ENCODE measurements around the gene MT1E.
"Not testable (repeated sequence)": the region's sequence is repeated elsewhere in the genome, so short reads cannot be mapped to it uniquely, and the experiment has no call there.

Gene MT1E

DNA sequence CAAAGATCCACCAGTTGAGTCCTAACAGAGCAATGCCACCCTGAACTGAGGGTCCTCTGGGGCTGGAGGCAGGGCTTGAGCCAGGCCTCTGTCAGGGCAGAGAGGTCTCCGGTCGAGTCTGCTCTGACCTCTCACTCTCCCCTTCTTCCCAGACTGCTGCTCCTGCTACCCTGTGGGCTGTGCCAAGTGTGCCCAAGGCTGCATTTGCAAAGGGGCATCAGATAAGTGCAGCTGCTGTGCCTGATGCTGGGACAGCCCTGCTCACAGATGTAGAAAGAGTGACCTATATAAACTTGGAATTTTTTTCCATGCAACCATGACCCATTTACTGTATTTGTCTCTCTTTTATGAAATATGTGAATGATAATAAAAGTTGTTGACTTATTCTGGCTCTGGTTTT, 23.7 kb downstream of the MT1E start:
- DNase-seq = no peak

DNA sequence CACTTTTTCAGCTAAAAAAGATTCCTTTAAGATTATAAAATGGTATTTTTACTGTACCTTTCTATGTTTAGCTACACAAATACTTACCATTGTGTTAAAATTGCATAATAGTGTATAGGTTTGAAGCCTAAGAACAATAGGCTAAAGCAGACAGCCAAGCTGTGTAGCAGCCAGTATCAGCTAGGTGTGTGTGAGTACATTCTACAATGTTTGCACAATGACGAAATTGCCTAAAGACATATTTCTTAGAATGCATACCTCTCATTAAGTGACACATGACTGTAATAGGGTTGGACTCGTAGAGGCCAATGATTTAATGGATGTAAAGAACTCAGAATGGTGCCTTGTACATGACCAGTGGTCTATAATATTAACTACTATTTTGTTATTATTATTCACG, 24.2 kb downstream of the MT1E start:
- DNase-seq = no peak

DNA sequence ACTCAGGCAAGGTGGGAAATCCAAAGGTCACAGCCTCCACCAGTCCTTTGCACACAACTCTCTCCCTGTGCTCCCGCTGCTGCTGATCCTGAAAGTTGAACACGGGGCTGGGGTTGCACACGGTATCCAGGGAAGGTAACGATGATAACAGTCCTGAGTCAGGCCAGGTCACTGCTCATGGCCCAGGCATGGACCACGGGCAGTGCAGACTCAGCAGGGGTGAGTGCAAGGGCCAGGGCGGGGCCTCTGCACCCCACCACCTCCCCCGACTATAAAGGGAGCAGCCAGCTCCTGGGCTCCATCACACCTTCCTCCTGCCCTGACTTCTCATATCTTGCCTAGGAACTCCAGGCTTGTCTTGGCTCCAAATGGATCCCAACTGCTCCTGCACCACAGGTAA, 26.0 kb downstream of the MT1E start, which contains the start of gene MT1B:
TSS of gene MT1B (plus strand) at position 301 of the 400 bp plus-strand sequence. CDS start at position 369, 68 bp downstream.
- DNase-seq = no peak

DNA sequence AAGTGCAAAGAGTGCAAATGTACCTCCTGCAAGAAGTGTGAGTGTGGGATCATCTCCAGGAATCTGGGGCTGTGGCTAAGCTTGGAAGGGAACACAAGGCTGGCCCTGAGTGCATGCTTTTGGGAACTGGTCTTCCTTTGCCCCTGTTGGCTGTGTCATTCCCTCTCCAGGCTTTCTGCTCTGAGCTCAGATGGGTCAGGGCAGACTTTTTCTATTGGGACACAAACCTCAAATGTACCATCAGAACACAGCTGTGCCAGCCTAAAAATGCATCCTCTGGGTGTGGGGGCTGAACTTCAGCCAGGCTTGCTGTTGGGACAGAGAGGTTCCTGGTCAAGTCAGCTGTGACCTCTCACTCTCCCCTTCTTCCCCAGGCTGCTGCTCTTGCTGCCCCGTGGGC, 27.0 kb downstream of the MT1E start:
- no peak for DNase-seq

DNA sequence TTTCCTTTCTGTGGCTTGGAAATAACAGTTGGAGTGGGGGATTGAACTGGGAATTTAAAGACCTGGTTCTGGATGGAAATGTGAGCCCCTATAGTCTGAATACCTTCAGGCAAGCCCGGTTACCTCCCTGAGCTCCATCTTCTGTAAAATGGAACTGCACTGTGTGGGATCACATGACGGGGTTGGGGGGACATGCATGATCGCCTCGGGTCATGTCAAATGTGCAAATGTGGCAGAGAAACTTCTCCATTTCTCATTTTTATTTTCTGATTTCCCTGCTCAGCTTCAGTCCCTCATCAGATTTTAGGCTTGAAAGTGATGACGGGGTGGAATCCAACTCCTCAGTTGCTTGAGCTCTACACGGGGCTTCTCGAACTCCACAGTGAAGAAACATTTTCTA, 27.6 kb downstream of the MT1E start:
- DNase-seq = no peak

DNA sequence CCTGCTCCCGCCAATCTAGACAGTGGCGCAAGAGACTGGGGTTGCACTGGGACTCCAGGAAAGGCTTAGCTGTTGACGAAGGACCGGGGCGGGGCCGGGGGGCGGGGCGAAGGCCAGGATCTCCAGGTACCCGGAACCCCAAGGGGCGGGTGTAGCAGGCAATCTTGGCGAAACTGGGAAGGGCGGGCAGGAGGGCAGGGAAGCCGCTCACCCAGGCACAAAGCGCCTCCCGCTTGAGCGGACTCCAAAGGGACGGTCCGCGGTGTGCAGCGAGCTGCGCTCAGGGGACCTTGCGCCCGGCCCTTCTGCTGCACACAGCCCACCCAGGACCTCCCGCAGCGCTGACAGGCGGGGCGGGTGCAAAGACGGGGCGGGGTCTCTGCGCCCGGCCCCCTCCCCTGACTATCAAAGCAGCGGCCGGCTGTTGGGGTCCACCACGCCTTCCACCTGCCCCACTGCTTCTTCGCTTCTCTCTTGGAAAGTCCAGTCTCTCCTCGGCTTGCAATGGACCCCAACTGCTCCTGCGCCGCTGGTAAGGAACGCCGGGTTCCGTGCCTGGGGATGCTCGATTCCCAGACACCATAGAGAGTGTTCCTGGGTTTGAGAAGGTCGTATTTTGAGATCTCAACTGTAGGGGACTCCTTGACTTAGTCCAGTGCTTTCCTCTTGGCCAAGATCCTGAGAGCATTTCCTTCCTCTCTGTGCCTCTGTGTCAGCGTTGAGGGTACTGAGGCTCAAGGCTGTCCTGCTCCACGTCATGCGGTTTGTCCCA, 32.2 kb downstream of the MT1E start, which contains the start of gene MT1F:
TSS of gene MT1F (plus strand) at position 405 of the 772 bp plus-strand sequence. CDS start at position 505, 100 bp downstream.
- DNase-seq = peak; percentile 28

DNA sequence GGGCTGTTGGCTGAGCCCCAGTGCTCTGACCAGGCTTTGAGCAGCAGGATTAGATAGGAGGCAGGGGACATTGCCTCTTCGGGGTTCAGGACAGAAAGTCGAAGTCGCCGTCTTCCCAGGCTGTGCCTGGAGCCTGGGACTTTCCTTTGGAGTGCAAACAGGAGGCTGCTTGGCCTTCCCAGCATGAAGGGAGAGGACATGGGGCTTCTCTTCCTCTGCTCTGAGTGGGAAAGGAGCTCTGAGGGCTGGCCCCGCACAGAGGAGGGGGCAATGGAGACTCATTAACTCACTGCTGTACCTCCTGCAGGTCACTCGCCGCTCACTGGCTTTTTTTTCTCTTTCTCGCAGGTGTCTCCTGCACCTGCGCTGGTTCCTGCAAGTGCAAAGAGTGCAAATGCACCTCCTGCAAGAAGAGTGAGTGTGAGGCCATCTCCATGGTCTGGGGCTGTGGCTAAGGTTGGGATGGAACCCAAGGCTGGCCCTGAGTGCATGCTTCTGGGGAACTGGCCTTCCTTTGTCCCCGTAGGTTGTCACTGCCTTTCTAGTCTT, 32.8 kb downstream of the MT1E start:
- DNase-seq = no peak

DNA sequence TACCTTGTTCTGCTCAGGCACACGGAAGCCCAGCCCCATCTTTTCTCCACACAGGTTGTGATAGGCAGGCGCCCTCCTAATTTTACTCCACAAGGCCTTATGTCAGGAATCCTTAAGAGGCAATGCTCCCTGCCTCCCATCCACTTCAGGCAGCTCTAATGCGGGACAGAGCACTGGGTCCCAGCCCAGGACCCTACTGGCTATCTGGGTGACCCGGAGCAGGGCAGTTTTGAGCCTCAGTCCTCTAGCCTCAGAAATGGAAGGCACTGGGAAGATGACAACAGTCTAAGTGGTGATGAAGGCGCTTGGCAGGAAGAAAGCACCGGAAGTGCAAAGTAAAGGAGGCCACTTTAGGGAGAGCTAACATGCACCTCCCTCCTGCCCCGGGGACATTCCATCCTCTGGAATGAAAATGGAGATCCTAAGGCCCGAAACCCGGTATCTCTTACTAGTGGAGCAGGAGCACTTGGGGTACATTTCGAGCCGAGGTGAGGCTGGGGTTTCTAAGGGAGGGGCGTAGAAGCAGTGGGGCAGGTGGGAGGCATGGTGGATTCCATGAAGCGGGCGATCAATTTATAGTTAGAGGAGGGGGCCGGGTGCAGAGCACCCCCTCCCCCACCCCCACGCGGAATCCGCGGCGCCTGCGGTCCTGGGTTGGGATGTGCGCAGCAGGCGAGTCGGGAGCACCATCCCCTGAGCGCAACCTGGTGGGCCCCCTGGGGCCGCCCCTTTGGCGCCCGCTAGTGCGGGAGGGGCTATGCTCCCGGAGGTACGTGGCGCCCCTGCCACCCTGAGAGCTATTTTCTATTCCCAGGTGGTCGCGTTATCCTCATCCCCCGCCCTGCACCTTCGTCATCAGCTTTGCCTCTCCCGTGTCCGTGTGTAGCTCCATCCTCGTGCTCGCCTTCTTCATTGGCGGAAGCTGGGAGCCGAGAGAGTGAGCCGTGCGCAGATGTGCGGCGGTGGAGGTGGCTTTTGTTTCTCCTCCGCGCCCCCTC, 37.1 kb downstream of the MT1E start:
- no peak for DNase-seq

DNA sequence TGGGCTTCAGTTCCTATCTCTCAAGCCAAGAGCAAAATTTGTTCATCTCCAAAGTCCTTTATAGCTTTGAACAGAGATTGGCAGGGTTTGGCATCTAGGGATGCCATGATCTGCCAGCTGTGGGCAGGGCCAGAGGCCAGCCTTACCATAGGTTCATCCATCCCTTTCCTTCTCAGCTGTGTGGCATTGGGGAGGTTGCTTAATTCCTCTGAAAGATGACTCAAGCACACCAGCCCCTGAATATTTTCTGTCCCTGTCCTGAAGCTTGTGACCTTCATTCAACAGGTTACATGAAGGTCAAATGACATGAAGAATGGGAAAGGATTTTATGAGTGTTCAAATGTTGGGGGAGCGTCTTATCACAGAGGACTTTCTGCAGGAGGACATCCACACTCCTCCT, 38.9 kb downstream of the MT1E start:
- no peak for DNase-seq

DNA sequence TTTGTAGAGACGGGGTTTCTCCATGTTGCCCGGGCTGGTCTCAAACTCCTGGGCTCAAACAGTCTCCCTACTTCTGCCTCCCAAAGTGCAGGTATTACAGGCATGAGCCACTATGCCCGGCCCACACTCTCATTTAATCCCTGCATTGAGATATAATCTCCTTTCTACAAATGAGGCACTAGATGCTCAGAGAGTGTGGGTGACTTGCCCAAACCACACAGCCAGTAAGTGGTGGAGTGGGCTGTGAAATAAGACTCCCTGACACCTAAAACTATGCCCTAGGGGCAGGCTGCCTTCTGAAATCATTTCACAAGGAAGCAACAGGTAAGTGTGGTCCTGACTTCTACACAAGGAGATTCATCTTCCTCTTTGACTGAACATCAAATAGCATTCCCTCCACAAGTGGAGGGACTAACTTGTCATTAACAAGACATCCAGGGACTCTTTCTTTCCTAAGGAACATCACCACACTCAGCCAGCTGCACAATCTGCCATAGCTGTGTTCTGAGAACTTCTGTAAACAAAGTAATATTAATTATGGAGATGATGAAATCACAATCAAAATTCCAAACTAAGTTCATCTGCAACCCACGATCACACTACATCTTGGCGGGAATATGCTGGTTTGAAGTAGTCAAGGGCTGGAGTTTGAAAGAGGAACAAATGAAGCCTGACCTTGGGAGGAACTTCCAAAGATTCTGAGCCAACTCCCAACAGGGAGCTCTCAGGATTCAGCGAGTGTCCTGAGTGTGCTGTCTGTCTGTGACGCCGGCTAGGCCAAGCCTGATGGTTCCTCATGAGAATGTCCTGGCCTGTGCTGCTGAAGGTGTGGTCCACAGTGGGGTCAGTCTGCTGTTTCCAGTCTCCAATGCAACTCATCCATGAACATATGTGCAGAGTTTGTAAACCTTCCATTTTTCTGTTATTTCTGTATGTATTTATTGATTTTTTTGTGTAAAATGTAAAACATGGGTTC, 40.0 kb downstream of the MT1E start:
- DNase-seq = not testable (repeated sequence)

DNA sequence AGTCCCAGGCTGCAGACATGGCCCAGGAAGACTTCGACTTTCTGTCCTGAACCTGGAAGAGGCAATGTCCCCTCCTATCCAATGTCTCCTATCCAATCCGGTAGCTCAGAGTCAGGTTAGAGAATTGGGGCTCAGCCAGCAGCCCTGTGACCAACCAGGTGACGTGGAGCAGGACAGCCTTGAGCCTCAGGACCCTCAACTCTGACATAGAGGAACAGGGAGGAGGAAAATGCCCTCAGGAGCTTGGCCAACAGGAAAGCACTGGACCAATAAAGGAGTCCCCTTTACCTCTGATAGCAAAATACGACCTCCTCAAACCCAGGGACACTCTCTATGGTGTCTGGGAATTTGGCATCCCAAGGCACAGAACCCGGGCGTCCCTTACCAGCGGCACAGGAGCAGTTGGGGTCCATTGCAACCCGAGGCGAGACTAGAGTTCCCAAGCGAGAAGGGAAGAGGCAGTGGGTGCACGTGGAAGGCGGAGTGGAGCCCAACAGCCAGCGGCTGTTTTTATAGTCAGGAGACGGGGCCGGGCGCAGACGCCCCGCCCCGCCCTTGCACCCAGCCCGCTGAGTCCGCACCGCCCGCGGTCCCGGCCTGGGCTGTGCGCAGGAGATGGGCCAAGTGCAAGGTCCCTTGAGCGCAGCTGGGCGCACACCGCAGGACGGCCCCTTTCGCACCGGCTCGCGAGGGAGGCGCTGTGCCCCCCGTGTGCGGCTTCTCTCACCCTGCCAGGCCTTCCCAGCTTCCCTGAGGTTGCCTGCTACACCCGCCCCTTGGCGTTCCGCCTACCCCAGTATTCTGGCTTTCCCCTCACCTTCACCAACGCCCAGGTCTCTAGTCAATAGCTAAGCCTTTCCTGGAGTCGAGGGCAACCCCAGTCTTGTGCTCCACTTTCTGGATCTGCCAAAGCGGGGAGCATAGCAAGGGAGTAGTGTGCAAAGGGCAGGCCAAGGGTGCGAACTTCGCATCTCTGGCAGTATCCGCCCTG, 42.3 kb downstream of the MT1E start, which contains the start of gene MT1G:
TSS of gene MT1G (minus strand) at position 485 of the 991 bp plus-strand sequence. CDS start at position 413, 72 bp downstream.
- DNase-seq = no peak

DNA sequence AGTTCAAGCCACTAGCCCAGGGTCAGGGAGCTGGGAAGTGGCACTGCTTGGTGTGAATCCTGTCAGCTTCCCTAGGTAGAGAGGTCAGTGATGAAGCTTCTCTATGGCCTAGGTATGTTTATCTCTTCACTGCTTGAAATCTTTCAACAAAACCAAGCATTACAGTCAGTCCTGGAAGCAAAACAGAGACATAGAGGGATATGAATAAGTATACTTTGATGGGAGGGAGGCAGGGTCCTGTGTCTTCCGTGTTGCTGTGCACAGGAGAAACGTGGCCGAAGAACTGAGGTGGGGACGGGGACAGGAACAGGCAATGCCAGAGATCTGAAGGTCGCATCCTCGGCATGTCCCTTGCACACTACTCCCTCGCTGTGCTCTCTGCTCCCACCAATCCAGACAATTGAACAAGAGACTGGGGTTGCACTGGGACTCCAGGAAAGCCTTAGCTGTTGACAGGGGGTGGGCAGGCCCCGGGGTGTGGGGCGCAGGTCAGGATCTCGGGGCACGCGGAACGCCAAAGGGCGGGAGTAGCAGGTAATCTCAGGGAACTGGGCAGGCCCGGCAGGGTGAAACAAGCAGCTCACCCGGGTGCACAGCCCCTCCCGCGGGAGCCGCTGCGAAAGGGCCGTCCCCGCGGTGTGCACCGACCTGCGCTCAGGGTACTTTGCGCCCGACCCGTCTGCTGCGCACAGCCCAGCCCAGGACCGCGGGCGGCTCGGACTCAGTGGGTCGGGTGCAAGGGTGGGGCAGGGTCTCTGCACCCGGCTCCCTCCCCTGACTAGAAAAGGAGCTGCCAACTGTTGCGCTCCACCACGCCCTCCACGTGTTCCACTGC, 43.6 kb downstream of the MT1E start, which contains the start of gene MT1H:
TSS of gene MT1H (plus strand) at position 810 of the 835 bp plus-strand sequence. CDS start 71 bp downstream, outside the sequence.
- no peak for DNase-seq

DNA sequence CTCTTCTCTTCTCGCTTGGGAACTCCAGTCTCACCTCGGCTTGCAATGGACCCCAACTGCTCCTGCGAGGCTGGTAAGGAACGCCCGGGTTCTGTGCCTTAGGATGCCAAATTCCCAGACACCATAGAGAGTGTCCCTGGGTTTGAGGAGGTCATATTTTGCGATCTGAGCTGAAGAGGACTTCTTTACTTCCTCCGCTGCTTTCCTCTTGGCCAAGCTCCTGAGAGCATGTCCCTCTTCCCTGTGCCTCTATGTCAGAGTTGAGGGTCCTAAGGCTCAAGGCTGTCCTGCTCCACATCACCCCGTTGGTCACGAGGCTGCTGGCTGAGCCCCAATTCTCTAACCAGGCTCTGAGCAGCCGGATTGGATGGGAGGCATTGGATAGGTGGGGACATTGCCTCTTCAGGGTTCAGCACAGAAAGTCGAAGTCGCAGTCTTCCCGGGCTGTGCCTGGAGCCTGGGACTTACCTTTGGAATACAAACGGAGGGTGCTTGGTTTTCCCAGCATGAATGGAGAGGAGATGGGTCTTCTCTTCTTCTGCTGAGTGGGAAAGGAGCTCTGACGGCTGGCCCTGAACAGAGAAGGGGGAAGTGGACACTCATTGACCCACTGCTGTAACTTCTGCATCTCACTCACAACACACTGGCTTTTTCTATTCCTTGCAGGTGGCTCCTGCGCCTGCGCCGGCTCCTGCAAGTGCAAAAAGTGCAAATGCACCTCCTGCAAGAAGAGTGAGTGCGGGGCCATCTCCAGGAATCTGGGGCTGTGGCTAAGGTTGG, 44.4 kb downstream of the MT1E start:
- no peak for DNase-seq

DNA sequence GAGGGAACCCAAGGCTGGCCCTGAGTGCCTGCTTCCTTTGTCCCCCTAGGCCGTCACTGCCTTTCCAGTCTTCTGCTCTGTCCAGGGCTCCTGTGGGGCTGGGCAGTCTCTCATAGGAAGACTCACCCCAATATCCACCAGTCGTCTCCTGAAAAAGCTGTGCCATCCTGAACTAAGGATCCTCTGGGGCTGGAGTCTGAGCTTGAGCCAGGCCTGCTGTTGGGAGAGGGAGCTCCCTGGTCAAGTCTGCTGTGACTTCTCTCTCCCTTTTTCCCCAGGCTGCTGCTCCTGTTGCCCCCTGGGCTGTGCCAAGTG, 45.0 kb downstream of the MT1E start:
- DNase-seq = no peak

DNA sequence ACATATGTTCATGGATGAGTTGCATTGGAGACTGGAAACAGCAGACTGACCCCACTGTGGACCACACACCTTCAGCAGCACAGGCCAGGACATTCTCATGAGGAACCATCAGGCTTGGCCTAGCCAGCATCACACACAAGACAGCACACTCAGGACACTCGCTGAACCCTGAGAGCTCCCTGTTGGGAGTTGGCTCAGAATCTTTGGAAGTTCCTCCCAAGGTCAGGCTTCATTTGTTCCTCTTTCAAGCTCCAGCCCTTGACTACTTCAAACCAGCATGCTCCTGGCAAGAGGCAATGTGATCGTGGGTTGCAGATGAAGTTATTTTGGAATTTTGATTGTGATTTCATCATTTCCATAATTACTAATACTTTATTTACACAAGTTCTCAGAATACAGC, 46.1 kb downstream of the MT1E start:
- DNase-seq = not testable (repeated sequence)

DNA sequence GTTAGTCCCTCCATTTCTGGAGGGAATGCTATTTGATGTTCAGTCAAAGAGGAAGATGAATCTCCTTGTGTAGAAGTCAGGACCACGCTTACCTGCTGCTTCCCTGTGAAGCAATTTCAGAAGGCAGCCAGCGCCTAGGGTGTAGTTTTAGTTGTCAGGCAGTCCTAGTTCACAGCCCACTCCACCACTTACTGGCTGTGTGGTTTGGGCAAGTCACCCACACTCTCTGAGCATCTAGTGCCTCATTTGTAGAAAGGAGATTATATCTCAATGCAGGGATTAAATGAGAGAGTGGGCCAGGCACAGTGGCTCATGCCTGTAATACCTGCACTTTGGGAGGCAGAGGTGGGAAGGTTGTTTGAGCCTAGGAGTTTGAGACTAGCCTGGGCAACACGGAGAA, 46.6 kb downstream of the MT1E start:
- not testable (repeated sequence) for DNase-seq

DNA sequence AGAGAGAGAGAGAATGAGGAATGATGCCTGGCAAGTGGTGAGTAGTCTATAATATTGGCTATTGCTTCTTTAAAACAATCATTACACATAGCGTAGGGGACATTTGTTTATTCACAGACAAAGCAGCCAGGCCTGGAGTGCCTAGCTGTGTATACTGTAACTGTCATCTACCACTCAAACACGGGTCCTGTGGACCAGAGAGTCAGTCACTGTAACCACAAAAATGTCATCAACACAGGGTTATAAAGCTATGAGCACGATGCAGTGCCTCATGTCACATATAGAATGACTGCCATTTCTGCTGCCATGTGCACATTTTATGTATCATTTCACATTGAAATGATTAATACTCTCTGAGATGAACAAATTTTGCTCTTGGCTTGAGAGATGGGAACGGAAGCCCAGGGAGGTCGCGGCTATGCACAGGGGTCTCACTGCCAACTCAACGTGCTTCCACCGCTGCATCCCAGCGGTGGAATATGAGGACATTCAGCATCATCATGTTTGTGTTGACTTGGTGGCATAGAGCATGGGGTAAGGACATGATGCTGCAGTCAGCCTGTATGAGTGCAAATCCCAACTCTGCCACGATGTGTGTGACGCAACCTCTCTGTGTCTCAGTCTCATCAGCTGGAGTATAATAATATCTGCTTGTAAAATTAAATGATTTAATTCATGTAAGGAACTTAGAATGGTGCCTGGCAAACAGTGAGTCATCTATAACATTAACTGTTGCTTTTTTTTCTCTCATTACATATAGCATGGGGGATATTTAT, 47.4 kb downstream of the MT1E start:
- no peak for DNase-seq

DNA sequence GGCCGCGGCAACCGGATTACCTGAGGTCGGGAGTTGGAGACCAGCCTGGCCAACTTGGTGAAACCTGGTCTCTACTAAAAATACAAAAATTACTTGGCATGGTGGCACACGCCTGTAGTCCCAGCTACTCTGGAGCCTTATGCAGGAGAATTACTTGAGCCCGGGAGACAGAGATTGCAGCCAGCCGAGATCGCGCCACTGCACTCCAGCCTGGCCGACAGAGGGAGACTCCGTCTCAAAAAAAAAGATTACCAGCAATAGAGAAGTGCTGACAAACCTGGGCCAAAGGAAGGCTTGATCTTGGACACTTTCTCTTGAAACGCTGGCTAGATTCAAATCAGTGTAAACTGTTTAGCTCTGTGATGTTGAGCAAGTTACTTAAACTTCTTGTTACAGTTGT, 48.3 kb downstream of the MT1E start:
- DNase-seq = no peak

Data from COR-L47 (cell line).